A172 (cell line): ENCODE data around the gene MIGA1. TPM values are rescaled to one million over a fixed set of nuclear protein-coding genes. Genes with fewer than 3 reads are reported as not detected.
"Not testable (repeated sequence)": the region's sequence is repeated elsewhere in the genome, so short reads cannot be mapped to it uniquely, and the experiment has no call there.

ENCODE experiments used
- DNase-seq: peaks from one replicate; pipeline ENCODE4 v3.0.0-alpha.2; 2015; ENCODE audit warnings: low spot score
- total RNA-seq: library from RNA; depleted of rRNA; stranded (reverse); fragments of >200 nt; shearing (Covaris generic); gene quantifications from 2 replicates; pipeline ENCODE4 v1.2.3, GENCODE V29; 2014

MIGA1 gene
- total RNA-seq, 1 experiment from 2014 or later: 7.4 TPM

- no peak for DNase-seq
These were observed 18.5 kb downstream of the MIGA1 start for GRCh38 chr1:77797991-77798390.

GRCh38 chr1:77802026-77802425, 22.6 kb downstream of the MIGA1 start:
- no peak for DNase-seq

GRCh38 chr1:77803371-77803770, 23.9 kb downstream of the MIGA1 start:
- no peak for DNase-seq

GRCh38 chr1:77809787-77810462, 30.5 kb downstream of the MIGA1 start:
- DNase-seq: not testable (repeated sequence)

GRCh38 chr1:77811589-77811988, 32.1 kb downstream of the MIGA1 start:
- DNase-seq: not testable (repeated sequence)

- no peak for DNase-seq
These were observed 38.1 kb downstream of the MIGA1 start for GRCh38 chr1:77817368-77818209.

GRCh38 chr1:77820121-77820520, 40.7 kb downstream of the MIGA1 start:
- no peak for DNase-seq

GRCh38 chr1:77824079-77824478, 44.6 kb downstream of the MIGA1 start:
- DNase-seq: peak; percentile 58

GRCh38 chr1:77824694-77825093, 45.2 kb downstream of the MIGA1 start:
- no peak for DNase-seq

GRCh38 chr1:77825131-77825709, 45.8 kb downstream of the MIGA1 start:
- DNase-seq: peak; percentile 58

GRCh38 chr1:77826851-77827250, 47.4 kb downstream of the MIGA1 start:
- not testable (repeated sequence) for DNase-seq

- no peak for DNase-seq
These were observed 48.6 kb downstream of the MIGA1 start for GRCh38 chr1:77828098-77828497.

GRCh38 chr1:77829851-77830250, 50.4 kb downstream of the MIGA1 start:
- no peak for DNase-seq

GRCh38 chr1:77830946-77831345, 51.5 kb downstream of the MIGA1 start:
- DNase-seq: no peak

GRCh38 chr1:77831566-77831965, 52.1 kb downstream of the MIGA1 start:
- no peak for DNase-seq

- DNase-seq: no peak
These were observed 52.7 kb downstream of the MIGA1 start for GRCh38 chr1:77831976-77832711.

GRCh38 chr1:77832901-77833300, 53.5 kb downstream of the MIGA1 start:
- peak; percentile 60 for DNase-seq

- DNase-seq: no peak
These were observed 54.2 kb downstream of the MIGA1 start for GRCh38 chr1:77833521-77834100.

- peak; percentile 40 for DNase-seq
These were observed 55.4 kb downstream of the MIGA1 start for GRCh38 chr1:77834771-77835334.

- no peak for DNase-seq
These were observed 62.1 kb downstream of the MIGA1 start for GRCh38 chr1:77841574-77841973.

- no peak for DNase-seq
These were observed 66.5 kb downstream of the MIGA1 start for GRCh38 chr1:77845951-77846350.
